K562 (cell line): ENCODE data around the gene FMN1. TPM values are rescaled to one million over a fixed set of nuclear protein-coding genes. Genes with fewer than 3 reads are reported as not detected.

Source experiments
- BCOR ChIP-seq: fragments of 450-650 bp; IDR thresholded peaks from 2 replicates; pipeline ENCODE4 v1.6.1; 2016
- FOXJ2 ChIP-seq: fragments of 200-800 bp; sonication (Bioruptor generic); IDR thresholded peaks from 2 replicates; pipeline ENCODE4 v1.6.1; 2016; ENCODE audit warnings: missing genetic modification characterization, missing compliant biosample characterization
- MBD2 ChIP-seq: sonication (generic); IDR thresholded peaks from 2 replicates; pipeline ENCODE4 v1.6.1; 2016; ENCODE audit warnings: low read depth, borderline replicate concordance
- MEF2D ChIP-seq: conservative IDR thresholded peaks from 2 replicates; pipeline ENCODE4 v1.6.1; 2016; ENCODE audit warnings: low read depth, missing genetic modification characterization, missing compliant biosample characterization
- MYNN ChIP-seq, 2 experiments: sonication (generic); formaldehyde crosslinking in 1 of 2; IDR thresholded peaks; 2 replicates each; pipeline versions ENCODE4 v1.5.0 to v1.6.1; 2016 to 2020; ENCODE audit warnings: antibody characterized with exemption in 1 of 2, missing genetic modification reagents in 1 of 2
- POU5F1 ChIP-seq: fragments of 150-350 bp; IDR thresholded peaks from 2 replicates; pipeline ENCODE4 v1.6.1; 2014; ENCODE audit warnings: borderline replicate concordance, low read length, low read depth, mild to moderate bottlenecking; ENCODE audit not compliant: partially characterized antibody
- RBM17 ChIP-seq: fragments of 200-400 bp; formaldehyde crosslinking; IDR thresholded peaks from 2 replicates; pipeline ENCODE4 v1.6.1; 2017; ENCODE audit warnings: low read depth, mild to moderate bottlenecking, low read length, borderline replicate concordance
- SOX6 ChIP-seq: fragments of 450-650 bp; IDR thresholded peaks from 2 replicates; pipeline ENCODE4 v1.6.1; 2014; ENCODE audit warnings: mild to moderate bottlenecking
- SP1 ChIP-seq: sonication (generic); formaldehyde crosslinking; IDR thresholded peaks from 2 replicates; pipeline ENCODE4 v1.8.1; 2022; ENCODE audit warnings: mild to moderate bottlenecking, missing genetic modification reagents
- TGIF2 ChIP-seq: sonication (generic); formaldehyde crosslinking; IDR thresholded peaks from 2 replicates; pipeline ENCODE4 v1.8.1; 2022; ENCODE audit warnings: mild to moderate bottlenecking, missing genetic modification reagents, moderate library complexity
- UBTF ChIP-seq, 2 experiments: IDR thresholded peaks; 2 replicates each; pipeline ENCODE4 v1.6.1; 2012; ENCODE audit warnings: improper control_type of control experiment in 2 of 2, low read depth in 2 of 2, low read length in 2 of 2, borderline replicate concordance in 1 of 2
- VEZF1 ChIP-seq: fragments of 200-800 bp; sonication (Bioruptor generic); IDR thresholded peaks from 2 replicates; pipeline ENCODE4 v1.6.1; 2017; ENCODE audit warnings: missing genetic modification characterization, missing compliant biosample characterization
- ZNF24 ChIP-seq: fragments of 450-650 bp; IDR thresholded peaks from 2 replicates; pipeline ENCODE4 v1.6.1; 2016
- ZNF707 ChIP-seq: fragments of 250-450 bp; sonication (Bioruptor Pico); conservative IDR thresholded peaks from 2 replicates; pipeline ENCODE4 v1.8.0; 2022; ENCODE audit warnings: inconsistent platforms, mild to moderate bottlenecking, moderate library complexity
- polyA plus RNA-seq, 8 experiments: library from polyadenylated mRNA; depleted of rRNA in 4 of 8; stranded (reverse) in 5 of 8; unstranded in 3 of 8; fragments of >200 nt; fragmentation: Nextera tagmentation in 2 of 8; fragmentation: Illumina TruSeq in 1 of 8; extraction: Ambion mirVana in 2 of 8; extraction: Trizol in 1 of 8; gene quantifications; 2 replicates each; pipeline versions ENCODE4 v1.2.1 to v1.2.3, GENCODE V29; 2011 to 2014; ENCODE audit warnings: inconsistent platforms in 1 of 8, missing spikeins in 1 of 8
- total RNA-seq, 7 experiments: library from RNA; depleted of rRNA in 6 of 7; stranded (reverse); fragments of >200 nt in 6 of 7; fragmentation: Illumina TruSeq in 2 of 7; extraction: Trizol in 2 of 7; gene quantifications; 2 replicates each; pipeline versions ENCODE4 v1.2.1 to v1.2.3, GENCODE V29; 2011 to 2021; ENCODE audit warnings: low replicate concordance in 1 of 7

FMN1 gene
- total and polyA plus RNA-seq, 9 of the 15 experiments (the other 6 are each of a cell fraction or from before 2014, with no cell fraction given), result 0.03 to 0.07 (median 0.04) TPM; not detected in 6

- no peak for TF ChIP-seq SP1 (CRISPR knock-in tag)
- TF ChIP-seq SOX6, result no peak
- TF ChIP-seq RBM17, result no peak
- TF ChIP-seq MEF2D (tag), result no peak
- no peak for TF ChIP-seq ZNF24
- no peak for TF ChIP-seq ZNF707 (CRISPR knock-in tag)
- no peak for TF ChIP-seq MYNN (IDR thresholded peaks at IDR 0.05)
- no peak for TF ChIP-seq MYNN (CRISPR knock-in tag; IDR thresholded peaks at IDR 0.05)
- TF ChIP-seq MBD2, result no peak
- TF ChIP-seq VEZF1, result no peak
- TF ChIP-seq FOXJ2 (tag), result no peak
- TF ChIP-seq UBTF (IDR thresholded peaks at IDR 0.05; ENCODE audit: borderline replicate concordance in 1 of 2, low read depth in 2 of 2, low read length in 2 of 2), result no peak
- no peak for TF ChIP-seq POU5F1
- TF ChIP-seq BCOR, result no peak
- no peak for TF ChIP-seq TGIF2 (CRISPR knock-in tag)
Measured at GRCh38 chr15:33160581-33161165, 33.8 kb downstream of the FMN1 start (continued).
